ENCODE results near the gene RPLP1.

Gene RPLP1

DNA sequence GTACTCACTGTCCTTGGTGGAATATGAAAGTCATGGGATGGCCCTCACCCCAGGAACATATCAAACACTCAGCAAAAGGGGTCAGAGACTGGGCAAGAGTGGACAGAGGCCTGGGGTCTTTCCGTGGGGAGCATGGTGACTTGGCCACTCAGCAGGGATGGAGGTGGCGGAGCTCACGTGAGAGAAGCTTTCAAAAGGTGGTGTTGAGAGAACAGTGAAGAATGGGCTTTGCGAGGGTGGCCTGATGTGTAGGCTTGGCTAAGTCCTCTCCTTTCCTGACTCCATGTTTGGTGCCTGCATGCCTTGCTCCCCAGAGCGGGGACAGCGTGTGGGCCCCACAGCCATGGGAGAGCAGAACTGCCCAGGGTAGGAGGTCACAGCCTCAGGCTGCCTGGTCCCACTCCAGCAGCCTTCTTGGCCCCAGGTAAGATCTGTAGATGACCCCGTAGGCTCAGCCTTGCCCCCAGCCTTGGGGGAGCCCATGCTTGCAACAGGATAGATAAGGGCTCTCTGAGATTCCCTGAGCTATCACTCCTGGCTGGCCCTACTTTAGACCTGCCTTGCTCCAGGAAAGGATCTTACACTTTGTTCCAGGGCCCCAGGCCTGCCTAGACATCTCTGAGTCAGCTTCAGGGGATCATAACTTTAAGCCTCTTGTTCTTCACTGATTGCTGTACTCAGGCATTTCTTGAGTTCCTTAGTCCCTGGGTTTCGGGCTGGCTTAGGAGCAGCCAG is 17.0 kb downstream of the RPLP1 start:
- no peak for DNase-seq (ENCODE audit: low read depth)

DNA sequence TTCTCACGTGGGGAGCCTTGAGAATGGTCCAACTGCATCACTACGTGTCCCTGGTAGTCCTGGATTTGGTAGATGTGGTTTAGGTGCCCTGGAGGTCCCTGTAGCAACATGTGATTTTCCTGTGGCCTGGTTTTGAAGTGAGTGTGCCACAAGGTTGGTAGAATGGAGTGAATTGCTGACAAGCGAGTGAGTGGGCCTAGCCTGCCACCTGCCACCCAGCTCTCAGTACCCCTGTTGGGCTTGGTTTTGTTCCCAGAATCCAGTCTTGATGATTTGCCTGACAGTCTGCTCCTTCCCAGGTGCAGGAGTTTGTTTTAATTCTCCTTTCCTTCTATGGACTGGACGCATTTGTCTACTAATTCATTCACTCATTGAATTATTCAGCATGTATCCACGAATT is 19.4 kb downstream of the RPLP1 start:
- DNase-seq (ENCODE audit: low read depth): no peak

DNA sequence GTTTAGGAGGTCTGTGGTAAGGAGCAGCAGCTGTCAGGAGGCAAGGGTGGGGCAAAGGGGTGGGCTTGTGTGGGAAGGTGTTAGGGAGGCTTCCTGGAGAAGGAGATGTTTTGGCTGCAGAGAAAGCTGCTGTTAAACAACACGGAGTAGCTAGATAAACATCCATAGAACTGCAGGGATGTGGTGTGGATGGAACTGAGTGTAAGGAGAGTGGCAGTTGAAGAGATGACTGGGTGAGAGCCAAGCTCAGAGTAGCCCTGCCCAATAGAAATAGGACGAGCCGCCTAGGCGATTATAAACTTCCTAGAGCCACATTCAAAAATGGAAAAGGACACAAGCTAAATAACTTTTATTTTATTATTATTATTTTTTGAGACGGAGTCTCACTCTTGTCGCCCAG is 19.9 kb downstream of the RPLP1 start:
- no peak for DNase-seq (ENCODE audit: low read depth)

DNA sequence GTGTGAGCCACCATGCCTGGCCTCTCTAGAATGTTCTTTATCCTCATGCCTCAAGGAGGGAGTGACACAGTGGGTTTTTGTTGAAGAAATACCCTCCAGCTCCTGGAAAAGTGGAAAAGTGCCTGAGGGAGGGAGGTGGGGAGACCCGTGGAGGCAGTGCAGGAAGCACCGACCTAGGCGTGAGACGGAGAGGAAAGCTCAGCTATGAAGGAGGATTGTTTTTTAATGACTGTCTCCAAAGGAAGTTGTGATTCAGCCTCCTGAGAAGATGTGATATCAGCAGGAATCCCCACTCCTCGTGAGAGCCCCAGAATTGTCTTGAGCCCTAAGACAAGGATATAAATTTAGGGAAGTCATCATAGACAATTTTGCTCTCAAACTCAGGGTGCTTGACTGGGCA is 21.7 kb downstream of the RPLP1 start:
- DNase-seq (ENCODE audit: low read depth): no peak

DNA sequence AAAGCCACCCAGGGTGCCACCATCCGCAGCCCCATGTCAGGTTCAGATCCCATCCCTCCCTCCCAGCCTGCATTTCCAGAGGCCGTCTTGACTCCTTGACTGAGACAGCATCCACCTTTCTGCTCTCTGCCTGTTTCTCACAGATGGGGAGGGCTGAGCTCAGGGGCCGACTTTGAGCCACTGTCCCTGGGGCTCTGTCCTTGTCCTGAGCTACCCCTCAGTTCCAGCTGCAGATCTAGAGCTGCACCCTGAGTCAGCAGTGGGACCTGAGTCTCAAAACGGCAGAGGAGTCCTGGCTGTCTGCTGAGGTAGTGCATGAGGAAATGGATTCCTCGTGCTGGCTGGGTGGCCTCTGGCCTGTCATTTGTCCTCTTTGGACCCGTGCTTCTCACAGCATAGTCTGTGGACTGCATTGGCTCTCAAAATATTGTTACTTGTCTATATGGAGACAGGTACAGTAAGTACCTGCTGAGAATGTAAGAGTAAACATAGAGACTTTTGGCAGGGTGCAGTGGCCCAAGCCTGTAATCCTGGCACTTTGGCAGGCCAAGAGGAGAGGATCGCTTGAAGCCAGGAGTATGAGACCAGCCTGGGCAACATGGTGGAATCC is 22.3 kb downstream of the RPLP1 start:
- no peak for DNase-seq (ENCODE audit: low read depth)

DNA sequence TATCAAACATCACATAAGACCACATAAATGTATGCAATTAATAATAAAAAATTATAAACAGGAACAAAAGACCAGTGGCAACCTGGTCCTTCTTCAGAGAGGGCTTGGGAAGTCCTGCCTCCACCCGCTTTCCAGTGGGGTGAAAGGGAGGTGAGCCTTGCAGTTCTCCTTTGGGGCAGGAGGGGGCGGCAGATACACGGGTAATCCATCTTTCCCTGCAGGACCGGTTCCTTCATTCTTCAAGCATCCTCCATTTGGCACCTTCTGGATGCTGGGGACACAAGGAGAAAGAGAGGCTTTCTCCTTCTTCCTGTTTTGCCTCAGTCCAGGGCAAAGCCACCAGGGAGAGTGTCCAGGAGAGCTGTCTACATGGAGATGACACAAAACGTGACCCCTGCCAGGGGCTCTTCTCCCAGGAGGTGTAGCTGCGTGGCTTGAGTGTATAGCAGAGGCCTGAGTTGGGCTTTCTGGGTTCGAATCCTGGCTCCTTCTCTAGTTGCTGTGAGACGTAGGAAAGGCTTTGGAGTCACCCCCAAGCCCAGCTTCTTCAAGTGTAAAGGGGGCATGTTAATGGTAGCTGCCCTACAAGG is 23.2 kb downstream of the RPLP1 start:
- no peak for DNase-seq (ENCODE audit: low read depth)

DNA sequence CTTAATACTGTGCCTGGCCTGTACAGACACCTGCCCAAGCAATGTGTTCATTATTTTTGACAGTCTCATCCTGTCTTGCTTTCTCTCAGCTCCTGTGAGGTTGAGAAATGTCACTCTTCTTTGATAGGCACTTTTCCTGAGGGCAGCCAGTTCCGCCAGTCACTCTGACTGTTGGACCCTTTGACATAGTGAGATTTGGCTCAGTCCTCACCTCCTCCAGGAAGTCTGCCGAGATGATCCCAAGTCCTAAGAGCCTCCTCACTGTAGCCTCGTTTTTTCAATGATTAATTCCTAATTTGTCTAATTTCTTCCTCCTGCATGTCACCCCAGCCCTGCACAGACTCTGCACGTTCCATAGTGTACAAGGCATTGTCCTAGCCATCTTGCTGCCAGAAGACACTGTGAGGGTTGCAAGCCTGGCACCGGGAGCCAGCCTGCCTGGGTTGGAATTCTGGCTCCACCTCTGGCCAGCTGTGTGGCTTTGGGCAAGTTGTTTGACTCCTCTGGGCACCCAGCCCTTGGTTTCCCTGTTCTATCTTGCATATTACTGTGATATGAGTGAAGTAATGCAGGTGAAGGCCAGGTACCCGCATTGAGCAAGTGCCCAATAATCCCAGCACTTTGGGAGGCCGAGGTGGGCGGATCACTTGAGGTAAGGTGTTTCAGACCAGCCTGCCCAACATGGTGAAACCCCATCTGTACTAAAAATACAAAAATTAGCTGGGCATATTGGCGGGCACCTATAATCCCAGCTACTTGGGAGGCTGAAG is 24.3 kb downstream of the RPLP1 start:
- no peak for DNase-seq (ENCODE audit: low read depth)

DNA sequence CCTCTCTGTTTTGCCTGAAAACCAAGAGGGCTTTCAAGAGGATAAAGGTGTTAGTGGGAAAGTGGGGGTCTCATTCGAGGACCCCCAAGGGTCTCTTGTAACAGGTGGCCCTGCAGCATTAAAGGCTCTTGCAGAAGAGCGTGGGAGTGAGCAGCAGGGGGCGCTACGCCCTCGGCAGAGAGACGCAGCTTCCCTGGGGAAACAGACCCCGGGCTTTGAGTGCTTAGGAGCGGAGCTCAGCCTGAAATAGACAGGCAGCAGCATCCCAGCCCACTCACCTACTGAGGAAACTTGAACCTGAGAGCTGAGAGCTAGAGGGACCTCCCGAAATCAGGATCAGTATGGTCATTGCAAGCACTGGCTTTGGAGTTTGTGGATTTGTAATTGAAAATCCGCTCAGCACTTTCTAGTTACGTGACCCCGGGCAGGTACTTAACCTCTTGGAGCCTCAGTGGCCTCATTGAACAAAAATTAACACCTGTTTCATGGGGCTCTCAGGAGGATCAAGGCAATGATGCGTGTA is 25.7 kb downstream of the RPLP1 start:
- DNase-seq (ENCODE audit: low read depth): no peak

DNA sequence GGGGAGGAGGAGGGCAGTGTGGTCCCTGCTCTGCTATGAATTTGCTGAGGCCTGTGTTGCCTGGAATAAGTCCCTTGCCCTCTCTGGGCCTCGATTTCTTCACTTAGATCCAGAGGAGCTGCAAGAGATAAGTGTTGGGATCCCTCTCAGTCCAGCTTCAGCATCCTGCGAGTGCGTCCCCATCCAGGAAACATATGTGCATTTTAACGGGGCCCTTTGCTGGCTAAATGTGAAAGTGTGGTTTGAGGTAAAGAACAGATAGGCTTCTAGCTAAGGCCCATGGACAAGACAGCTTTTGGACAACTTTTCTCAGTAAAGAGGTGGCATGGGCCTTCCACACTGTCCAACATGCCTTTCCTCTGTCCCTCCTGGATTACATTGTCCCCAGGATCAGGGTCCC is 26.5 kb downstream of the RPLP1 start:
- no peak for DNase-seq (ENCODE audit: low read depth)

DNA sequence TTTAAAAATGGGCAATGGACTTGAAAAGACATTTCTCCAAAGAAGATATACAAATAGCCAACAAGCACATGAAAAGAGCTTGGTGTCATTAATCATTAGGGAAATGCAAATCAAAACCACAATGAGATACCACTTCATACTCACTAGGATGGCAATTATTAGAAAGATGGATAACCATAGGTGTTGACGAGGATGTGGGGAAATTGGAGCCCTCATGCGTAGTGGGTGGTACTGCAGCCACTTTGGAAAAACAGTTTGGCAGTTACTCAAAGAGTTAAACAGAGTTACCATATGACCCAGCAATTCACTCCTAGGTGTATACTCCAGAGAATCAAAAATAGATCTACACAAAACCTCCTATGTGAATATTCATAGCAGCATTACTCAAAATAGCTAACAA is 27.4 kb downstream of the RPLP1 start:
- DNase-seq (ENCODE audit: low read depth): no peak

DNA sequence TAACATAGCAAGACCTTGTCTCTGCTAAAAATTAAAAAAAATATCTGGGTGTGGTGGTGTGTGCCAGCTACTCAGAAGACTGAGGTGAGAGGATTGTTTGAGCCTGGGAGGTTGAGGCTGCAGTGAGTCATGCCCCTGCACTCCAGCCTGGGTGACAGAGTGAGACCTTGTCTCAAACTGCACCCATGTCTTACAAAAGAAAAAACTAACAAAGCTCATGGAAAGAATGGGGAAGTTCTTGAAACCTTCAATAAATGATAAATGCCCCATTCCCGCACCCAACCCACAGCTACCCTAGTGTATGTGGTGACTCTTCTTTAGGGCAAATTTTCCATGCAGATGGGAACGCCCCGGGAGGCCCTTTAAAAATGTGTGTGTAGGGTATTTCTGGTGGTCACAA is 28.3 kb downstream of the RPLP1 start:
- DNase-seq (ENCODE audit: low read depth): no peak

DNA sequence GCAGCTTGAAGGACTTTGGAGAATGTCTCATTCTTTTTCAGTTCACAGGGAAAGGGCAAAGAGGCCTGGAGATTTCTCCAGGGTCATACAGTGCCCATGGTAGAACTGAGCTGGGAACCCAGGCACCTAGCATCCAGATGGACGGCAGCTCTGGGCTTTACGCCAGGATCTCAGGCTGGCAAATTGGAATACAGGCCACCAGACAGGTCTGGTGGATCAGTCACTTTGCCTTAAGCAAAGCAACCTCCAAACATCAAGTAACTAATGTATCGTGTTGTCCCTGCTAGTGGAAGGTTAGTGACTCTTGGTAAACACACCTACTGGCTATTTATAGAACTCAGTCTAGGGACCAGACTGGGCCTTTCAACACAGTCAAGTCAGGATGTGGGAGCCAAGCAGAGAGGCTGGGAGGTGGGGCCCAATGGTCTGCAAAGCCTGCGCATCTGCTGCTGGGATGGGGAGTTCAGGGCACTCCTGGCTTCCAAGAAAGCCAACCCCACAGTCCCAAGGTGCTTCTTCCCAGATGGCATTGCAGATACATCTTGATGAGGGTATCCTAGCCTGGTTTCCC is 30.2 kb downstream of the RPLP1 start:
- DNase-seq (ENCODE audit: low read depth): no peak

DNA sequence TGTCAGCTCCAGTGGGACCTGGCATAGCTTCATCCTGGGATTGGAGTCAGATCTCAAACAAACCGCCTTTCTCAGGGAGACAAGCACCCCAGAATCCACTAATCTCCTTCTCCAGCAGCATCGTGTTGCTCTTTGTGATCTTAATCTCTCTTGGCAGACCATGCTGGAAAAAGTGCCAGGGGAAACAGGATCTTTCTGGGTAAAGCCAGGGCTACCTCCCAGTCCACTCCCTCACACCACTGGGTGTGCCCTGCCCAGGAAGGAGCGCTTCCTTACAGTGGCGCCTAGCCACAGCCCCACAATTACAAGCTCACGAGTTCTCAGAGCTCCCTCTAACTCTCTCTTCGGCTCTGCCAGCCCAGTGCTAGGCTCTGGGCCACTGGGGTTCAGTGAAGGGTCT is 32.2 kb downstream of the RPLP1 start:
- no peak for DNase-seq (ENCODE audit: low read depth)

DNA sequence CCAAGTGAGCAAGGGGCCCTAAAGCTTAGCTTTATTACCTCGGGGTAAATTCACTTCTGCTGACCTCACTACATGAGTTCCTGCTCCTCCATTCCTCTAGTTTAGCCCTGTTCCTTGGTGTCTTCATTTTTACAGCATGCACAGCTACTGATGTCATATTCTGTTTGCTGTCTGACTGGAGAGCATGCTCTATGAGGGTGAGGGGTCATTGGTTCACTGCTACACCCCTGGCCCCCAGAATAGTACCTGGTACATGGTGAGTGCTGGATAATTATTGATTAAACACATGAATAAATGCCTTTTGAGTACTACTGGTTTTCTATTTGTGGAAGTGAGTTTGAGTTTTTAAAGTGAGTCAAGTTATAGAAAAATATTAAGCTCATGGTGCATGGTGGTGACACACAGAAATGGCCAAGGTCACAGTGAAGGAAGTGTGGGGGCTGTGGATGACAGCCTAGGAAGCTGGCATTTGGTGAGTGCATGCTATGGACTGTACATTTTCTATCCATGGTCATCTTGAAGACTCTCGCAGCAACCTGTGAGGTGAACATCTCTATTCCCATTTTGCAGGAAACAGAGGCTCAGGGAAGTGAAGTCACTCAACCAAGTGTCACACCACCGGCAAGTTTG is 34.0 kb downstream of the RPLP1 start:
- no peak for DNase-seq (ENCODE audit: low read depth)

DNA sequence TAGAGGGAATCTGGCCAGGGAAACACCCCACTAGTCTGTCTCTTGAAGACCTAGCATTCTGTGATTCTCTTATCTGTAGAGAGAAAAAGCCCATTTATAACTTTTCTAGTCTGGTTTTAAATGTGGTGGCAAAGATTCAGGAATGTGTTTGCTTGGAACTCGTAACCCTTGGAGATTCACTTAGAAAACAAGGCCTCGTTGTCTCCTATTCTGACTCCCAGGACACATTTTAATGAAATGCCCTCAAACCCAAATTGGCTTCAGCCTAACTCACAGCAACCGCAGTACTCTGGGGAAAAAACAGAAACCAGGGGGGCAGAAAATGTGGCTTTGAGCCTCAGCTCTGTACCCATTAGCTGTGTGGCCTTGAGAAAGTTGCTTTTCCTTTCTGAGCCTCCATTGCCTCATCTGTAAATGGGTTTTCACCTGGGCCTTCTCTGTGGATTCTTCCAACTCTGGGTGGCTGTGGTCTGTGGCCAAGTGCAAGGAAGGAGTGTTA is 36.5 kb downstream of the RPLP1 start:
- no peak for DNase-seq (ENCODE audit: low read depth)

DNA sequence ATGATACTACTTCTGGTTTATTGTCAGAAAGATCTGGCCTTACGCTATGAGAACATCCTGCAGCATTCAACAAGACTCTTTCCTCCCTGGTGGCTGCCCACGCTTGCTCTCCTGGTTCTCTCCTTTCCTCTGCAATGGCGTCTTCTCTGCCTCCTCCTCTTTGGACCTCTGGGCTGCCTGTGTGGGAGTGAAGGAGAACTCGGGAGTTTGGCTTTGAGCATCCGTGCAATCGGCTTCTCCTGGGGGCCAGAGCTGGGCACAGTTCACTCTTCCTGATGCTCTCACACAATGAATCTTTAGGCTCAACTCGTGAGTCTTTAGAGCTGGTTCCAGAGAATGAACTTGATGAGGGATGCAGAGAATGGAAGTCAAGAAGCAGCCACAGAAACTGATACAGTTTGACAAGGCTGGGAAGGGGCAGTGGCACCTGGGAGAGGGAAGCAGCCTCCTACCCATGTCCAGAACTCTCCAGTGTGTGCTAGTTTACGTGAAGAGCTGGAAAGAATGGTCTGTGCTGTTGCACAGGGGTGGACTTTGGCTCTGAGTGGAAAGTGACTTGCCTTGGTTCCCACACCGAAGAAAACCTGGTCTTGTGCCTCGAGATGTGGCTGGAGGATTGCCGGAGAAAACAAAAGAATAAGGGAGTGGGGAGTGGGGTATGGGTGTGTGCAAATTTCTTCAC is 37.9 kb downstream of the RPLP1 start:
- DNase-seq (ENCODE audit: low read depth): no peak

DNA sequence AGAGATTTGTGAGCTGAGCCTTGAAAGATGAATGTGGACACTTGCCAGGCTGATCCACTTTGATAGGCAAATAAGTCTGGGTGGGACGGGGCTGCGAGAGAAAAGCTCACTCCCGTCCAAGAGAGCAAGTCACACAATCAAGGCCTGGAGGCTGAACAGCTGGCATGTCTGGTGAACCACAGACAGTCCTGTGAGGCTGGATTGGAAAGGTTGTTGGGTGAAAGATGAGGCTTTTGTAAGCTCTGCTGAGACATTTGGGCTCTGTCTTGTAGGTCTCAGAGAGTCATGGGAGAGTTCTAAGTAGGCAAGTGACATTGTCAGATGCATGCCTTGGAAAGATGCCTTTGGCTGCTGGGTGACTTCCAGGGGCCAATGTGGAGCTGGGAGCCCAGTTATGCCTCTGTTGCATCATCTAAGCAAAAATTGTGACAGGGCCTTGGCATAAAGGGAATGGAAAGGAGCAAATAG is 38.5 kb downstream of the RPLP1 start:
- no peak for DNase-seq (ENCODE audit: low read depth)

DNA sequence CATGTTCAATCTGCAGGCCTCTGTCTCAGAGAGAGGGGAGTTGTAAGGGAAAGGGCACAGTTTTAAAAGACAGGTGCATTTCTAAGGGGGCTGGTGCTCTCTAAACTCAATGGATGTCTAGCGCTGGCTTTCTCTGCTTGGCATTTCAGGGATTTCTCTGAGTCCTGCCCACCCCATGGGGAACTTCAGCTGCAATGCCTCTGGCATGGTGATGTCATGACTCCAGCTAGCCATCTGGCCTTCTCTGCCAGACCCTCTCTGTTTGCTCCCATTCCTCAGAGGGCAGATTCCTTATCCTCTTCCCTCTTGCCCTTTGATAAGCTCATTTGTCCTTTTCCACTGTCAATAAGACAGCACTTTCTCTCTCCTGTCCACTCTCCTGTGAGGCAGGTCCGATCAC is 40.8 kb downstream of the RPLP1 start:
- no peak for DNase-seq (ENCODE audit: low read depth)

DNA sequence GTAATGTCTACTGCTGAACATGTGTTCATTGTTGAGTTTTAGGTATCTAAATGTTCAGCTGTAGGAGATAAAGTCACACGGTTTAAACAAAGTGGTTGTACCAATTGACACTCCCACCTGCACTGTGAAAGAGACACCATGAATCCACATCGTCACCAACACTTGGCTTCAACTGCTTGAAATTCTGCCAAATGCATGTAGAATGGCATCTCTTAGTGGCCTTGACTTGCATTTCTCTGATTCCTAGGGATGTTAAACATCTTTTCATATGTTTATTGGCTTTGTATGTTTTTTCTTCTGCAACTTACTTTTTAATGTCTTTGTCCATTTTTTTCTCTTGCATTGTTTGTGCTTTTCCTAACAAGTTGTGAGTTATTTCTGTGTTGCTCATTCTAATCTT is 43.4 kb downstream of the RPLP1 start:
- no peak for DNase-seq (ENCODE audit: low read depth)

DNA sequence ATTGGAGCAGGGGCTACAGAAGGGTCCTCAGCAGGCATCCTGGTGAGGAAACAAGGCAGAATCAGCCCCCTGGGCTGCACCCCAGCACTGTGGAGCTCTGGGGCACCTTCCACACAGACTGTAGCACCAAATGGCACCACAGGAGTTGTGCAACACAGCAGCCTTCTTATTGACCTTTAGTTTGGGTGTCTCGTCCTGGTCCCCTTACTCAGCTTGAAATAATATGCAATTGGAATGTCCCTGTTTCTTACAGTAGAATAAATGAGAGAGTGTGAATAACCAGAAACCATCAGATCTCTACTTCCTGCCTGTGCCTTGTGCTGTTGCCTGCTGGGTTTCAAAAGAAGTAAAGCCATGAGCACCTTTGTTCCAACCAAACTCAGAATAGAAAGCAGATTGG is 44.5 kb downstream of the RPLP1 start:
- DNase-seq (ENCODE audit: low read depth): no peak

DNA sequence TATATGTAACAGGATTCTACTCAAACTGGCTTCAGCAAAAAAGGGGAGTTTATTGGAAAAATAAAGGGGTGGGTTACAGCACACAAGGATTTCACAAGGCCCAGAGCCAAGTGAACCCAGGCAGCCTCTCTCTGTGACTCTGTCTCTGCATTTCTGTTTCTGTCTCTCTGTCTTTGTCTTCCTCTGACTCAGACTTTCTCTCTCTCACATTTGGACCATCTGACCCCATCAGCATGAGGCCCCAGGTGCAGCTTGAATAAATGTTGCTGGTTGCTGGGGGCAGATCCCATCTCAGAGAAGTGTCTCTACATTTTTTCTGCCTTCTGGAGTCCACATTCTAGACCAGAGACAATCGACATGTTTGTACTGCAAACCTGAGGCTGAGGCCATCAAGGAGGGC is 45.0 kb downstream of the RPLP1 start:
- no peak for DNase-seq (ENCODE audit: low read depth)

Measured in HS-27A (cell line).